Measurements from ENCODE around the gene THBS2. TPM values are rescaled to one million over a fixed set of nuclear protein-coding genes. Genes with fewer than 3 reads are reported as not detected.

The THBS2 gene
- total RNA-seq, 4 donors from 2014 or later: 3.6 to 7.7 (median 4.8) TPM

DNA sequence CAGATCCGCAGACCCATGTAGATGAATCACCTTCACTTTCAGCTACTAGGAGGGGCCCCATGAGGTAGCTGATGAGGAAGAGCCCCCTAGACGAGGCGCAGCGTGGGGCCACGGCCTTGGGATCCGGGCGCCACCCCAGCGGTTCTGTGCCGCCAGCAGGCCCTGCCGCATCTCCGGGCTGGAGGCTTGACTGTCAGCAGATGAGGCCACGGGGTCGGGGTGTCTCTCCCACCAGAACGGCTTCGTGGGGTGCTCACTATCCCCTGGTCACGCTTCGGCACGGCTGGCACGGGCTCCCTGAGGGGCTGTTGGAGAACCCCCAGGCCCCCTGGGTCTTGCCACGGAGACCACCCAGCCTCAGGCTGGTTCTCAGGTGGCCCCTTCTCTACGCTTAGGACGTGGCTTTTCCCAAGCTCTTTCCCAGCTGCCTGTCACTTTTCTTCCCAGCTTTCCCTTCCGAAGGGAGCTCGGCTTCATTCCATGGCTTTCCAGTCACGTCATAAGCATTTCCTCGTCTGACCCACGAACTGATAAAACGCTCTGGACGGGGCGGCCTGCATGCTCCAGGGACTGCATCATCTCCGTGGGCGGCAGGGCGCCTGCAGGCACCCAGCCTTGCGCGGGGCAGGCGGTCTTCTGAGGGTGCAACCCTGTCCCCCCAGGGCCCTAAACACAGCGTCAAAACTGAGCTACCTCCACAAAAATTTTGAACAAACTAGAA is 85.9 kb downstream of the THBS2 start:
- no peak overlapping the region for H3K4me3 ChIP-seq
- DNase-seq (no peak), ATAC-seq (no peak)
- H3K4me1 ChIP-seq: no peaks in the 10 kb centered on the region
- no peaks in the 10 kb centered on the region for H3K9me3 ChIP-seq
- peaks cover 0 to 7% (median 3%) of the 10 kb centered on the region in 3 donors for H3K27me3 ChIP-seq
- TF ChIP-seq POLR2A (IDR thresholded peaks at IDR 0.05): no peak
- TF ChIP-seq, protein P1, sequence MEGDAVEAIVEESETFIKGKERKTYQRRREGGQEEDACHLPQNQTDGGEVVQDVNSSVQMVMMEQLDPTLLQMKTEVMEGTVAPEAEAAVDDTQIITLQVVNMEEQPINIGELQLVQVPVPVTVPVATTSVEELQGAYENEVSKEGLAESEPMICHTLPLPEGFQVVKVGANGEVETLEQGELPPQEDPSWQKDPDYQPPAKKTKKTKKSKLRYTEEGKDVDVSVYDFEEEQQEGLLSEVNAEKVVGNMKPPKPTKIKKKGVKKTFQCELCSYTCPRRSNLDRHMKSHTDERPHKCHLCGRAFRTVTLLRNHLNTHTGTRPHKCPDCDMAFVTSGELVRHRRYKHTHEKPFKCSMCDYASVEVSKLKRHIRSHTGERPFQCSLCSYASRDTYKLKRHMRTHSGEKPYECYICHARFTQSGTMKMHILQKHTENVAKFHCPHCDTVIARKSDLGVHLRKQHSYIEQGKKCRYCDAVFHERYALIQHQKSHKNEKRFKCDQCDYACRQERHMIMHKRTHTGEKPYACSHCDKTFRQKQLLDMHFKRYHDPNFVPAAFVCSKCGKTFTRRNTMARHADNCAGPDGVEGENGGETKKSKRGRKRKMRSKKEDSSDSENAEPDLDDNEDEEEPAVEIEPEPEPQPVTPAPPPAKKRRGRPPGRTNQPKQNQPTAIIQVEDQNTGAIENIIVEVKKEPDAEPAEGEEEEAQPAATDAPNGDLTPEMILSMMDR (IDR thresholded peaks at IDR 0.05 in 4 of 5, conservative IDR thresholded peaks at IDR 0.05 in 1 of 5): no peak
- intact Hi-C loops (cut with DNase I; ENCODE audit: low total_unique reads) (no loop called here), in situ Hi-C loops (cut with MboI; ENCODE audit: low sequenced_read_pairs in 4 of 4) (no loop called here)
- no peak overlapping the region for H3K27ac ChIP-seq
- no peaks in the 10 kb centered on the region for H3K36me3 ChIP-seq

DNA sequence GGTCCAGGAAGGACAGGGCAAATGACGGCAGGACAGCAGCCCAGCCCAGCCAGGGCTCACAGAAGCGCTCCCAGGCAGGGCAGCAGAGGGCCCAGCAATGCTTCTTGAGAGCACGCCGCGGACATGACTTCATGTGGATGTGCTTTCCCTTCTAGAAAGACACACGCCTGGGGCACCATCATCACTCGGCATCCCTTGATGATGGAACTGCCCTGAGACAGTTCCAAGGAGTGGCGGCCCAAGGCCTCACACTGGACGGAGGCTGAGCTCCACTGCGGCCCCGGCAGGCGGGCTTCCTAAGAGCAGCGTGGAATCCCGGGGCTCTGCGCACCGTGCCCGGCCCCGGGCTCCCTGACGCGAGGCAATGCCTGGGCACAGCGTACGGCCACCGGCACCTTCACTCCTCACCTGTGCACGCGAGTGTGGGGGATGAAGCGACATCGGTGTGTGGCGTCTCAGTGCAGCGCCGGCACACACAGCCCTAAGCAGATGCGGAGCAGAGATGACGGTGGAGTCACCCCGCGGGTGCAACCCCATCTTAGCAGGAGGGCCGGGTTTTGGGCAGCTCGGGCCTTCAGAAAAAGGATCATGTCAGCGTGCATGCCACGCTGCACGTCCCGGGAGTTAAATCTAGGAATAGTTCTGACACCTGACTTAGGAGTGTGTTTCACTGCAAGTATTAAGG is 86.6 kb downstream of the THBS2 start:
- in situ Hi-C loops (cut with MboI; ENCODE audit: low sequenced_read_pairs in 4 of 4) (no loop called here), intact Hi-C loops (cut with DNase I; ENCODE audit: low total_unique reads) (no loop called here)
- Histone ChIP-seq H3K9me3 (no peaks in the 10 kb centered on the region), H3K4me1 (no peaks in the 10 kb centered on the region), H3K27ac (no peak overlapping the region), H3K4me3 (no peak overlapping the region), H3K36me3 (no peaks in the 10 kb centered on the region), H3K27me3 (peaks cover 0 to 7% (median 3%) of the 10 kb centered on the region in 3 donors)
- no peak for ATAC-seq
- DNase-seq: no peak
- no peak for TF ChIP-seq POLR2A (IDR thresholded peaks at IDR 0.05)
- TF ChIP-seq, protein P1 (IDR thresholded peaks at IDR 0.05 in 4 of 5, conservative IDR thresholded peaks at IDR 0.05 in 1 of 5): no peak
